ENCODE measurements around the gene PMFBP1.
"Not testable (repeated sequence)": the region's sequence is repeated elsewhere in the genome, so short reads cannot be mapped to it uniquely, and the experiment has no call there.

PMFBP1 gene

DNA sequence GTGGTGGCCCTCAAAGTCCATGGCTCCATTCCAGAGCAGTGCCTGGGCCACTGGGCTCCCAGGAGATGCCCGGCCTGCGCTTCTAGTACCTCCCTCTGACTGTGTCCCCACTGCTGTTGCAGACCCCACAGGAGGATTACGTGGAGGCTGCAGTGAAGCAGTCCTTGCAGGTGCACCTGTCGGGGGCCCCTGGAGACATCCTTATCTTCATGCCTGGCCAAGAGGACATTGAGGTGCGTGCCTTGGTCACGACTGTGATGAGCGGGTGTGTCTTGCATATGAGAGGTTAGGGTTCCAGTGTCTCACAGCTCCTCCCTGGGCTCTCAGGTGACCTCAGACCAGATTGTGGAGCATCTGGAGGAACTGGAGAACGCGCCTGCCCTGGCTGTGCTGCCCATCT lies 67.0 kb downstream of the PMFBP1 start:
- DNase-seq, result no peak

DNA sequence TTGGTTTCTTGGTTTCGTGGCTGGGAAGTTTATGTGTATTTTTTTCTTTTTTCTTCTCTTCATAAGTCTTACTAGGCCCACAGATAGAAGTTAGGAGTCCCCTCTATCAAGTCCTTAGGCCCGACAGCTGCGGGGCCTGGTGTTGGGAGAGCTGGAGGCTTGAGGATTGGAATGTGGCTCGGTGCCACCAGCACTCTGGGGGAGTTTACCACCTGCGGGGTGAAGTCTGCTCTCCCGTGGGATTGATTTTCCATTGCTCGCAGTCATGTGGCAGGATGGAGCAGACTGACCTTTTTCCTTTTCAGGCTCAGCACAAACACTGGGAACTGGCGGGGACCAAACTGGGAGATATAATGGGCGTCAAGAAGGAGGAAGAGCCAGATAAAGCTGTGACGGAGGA lies 70.8 kb downstream of the PMFBP1 start:
- DNase-seq, result no peak

- no peak for DNase-seq
These were observed 72.6 kb downstream of the PMFBP1 start for GRCh38 chr16:72099377-72099818.

- no peak for DNase-seq
These were observed 73.0 kb downstream of the PMFBP1 start for GRCh38 chr16:72098936-72099335.

DNA sequence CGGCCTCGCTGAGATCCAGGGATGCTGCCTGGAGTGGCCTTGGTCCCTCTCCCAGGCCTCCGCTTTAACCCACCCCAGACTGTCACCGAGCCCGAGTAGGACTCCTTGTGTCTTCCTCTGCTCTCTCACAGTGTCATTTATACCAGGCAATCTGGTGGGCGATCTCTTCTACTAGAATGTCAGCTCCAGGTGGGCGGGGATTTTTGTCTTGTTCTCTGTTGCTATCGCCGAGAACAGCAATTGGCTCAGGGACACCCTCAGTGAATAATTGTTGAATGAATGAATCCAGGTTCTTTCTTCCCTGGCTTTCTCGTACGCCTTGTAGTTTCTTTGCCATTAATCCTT lies 77.7 kb downstream of the PMFBP1 start:
- no peak for DNase-seq

DNA sequence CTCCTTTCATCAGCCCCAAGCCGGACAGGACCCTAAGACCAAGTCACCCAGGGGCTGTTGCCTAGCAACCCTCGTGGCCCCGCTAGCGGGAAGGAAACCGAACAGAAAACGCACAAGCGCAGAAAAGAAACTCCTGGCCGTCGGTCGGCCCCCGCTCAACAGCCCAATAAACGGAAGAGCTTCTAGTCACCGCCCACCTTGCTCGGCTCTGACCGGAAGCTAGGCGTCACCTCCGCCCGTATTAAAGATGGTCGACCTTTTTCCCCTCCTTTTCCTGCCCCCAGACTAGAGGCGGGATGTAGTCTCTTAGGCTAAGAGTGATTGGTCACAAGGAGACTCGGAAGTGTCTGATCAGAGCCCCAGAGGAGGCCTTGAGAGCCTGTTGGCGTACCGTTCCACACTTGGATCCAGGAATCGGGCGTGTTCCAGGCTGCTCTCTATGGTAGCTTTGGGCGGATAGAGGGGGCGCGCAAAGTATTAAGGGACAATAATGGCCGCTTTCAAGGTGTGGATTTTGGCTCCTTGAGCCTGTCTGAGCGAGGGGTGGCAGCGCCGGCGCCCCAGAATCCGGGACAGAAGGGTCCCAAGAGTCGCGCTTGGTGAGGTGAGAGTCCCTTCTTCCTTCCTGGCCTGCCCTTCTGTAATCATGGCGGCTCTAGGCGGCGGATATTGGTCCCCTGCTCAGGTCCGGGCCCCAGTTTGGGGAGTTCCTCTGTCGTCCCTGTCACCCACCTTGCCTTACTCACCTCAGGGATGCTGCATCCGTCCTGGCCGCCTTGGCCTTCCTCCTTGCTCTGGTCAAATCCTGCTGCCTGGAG lies 78.3 kb downstream of the PMFBP1 start, which contains the start of the genes DHX38 and TXNL4B:
DHX38 (plus strand) TSS at position 400 of the 818 bp plus-strand sequence. CDS start 2,311 bp downstream, outside the sequence.
TXNL4B (minus strand) TSS at position 173 of the 818 bp plus-strand sequence. CDS start 2,871 bp downstream, outside the sequence.
- DNase-seq, result peak; percentile 82

DNA sequence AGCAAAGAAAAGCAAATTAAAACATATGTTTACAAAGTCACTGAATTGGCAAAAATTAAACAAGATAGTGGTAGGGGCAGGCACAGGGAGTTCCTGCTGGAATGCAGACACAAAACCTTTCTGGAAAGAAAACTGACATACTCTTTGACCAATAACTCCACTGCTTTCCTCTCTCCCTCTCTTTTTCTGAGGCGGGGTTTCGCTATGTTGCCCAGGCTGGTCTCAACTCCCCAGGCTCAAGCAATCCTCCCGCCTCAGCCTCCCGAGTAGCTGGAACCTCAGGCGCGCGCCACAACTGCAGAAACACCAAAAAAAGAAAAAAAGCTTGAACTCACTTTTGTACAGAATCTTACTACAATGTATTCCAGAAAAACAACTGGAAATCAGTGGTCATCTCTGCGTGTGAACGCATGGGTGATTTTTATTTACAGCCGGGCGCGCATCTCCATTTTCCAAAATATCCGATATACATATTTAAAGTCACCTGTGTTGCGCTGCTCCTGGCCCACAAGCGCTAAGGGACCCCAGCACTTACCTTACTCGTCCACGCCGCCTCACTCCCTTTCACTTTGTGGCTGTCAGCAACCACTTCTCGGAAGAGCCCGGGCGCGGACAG lies 79.0 kb downstream of the PMFBP1 start:
- DNase-seq, result no peak

DNA sequence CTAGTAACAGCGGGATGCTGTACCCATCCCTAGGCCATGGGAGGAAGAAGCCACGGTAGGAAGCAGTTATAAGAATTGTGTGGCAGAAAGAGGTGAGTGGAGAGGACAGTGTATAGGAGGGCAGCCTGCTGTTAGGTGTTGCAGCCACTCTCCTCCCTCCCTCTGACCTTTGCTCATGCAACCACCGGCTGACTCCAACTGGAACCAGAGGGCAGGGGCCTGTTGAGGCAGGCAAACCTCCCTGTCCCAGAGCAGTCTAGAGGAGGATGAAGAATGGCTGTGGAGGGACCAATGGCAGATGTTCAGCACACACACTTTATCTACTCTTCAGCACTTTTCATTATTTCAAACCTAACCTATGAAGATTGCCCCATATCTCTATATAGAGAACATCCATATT lies 80.7 kb downstream of the PMFBP1 start:
- no peak for DNase-seq

DNA sequence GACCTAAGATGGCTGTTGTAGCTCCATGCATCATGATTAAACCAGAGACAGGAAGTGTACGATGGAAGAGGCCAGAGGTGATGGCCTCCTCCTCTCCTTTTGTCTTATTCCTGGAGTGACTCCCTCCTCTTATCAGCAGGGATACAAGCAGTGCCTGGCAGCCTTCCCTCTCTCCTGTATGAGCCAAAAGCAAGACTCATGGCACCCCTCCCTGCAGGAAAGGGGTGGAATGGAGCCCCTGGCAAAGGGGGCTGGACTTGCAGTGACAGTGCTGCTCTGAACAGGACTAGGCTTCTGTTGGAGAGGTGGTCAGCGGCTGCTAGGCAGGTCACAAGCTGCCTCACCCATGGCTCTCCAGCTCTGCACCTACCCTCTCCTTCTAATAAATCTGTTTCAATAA lies 87.0 kb downstream of the PMFBP1 start:
- no peak for DNase-seq

- DNase-seq, result no peak
These were observed 87.5 kb downstream of the PMFBP1 start for GRCh38 chr16:72084445-72084844.

GRCh38 chr16:72083778-72084404 lies 88.1 kb downstream of the PMFBP1 start:
- DNase-seq, result no peak

- DNase-seq, result not testable (repeated sequence)
These were observed 94.8 kb downstream of the PMFBP1 start for GRCh38 chr16:72076991-72077706.

DNA sequence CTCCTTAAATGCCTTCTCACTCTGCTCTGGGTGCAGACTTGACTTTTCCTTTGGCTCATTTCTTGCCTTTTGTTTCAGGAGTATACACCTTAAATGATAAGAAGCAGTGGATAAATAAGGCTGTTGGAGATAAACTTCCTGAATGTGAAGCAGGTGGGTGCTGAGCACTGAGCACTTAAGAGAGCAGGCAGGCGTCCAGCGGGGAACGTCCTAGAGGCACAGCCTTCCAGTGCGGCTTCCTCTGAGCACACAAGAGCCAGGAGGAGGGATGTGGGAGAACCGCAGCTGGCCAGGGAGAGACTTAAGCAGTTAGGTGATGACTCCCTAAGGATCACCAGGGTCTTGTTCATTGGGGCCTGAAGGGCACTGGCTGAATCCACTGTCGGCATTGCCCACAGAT lies 96.9 kb downstream of the PMFBP1 start:
- DNase-seq, result not testable (repeated sequence)

DNA sequence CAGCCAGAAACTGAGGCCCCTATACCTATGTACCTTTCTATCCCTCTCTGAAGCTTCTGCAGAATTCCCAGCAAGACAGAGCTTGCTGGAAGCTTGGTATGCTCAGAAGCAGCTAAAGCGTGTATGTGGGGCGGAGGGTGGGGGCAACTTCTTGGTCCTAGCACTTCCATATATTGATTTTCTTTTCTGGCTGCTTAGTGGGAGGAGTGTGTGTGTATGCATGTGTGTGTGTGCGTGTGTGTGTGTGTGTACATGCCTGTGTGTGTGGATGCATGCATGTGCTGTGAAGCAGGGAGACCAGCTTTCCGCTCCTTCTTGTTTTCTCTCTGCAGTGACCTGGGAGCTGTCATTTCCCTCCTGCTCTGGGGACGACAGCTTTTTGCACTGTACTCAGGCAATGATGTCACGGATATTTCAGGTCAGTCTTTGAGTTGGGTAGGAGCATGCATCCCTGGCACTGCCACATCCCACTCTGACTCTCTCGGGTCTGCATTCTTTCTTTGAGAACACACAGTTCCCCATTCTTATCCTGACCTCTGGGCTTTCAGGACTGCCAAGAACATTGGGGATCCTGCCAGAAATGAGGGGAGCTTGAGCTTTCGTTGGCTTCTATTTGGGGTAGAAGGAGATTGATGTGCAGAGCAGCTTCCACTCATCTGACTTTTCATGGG lies 98.3 kb downstream of the PMFBP1 start:
- no peak for DNase-seq

DNA sequence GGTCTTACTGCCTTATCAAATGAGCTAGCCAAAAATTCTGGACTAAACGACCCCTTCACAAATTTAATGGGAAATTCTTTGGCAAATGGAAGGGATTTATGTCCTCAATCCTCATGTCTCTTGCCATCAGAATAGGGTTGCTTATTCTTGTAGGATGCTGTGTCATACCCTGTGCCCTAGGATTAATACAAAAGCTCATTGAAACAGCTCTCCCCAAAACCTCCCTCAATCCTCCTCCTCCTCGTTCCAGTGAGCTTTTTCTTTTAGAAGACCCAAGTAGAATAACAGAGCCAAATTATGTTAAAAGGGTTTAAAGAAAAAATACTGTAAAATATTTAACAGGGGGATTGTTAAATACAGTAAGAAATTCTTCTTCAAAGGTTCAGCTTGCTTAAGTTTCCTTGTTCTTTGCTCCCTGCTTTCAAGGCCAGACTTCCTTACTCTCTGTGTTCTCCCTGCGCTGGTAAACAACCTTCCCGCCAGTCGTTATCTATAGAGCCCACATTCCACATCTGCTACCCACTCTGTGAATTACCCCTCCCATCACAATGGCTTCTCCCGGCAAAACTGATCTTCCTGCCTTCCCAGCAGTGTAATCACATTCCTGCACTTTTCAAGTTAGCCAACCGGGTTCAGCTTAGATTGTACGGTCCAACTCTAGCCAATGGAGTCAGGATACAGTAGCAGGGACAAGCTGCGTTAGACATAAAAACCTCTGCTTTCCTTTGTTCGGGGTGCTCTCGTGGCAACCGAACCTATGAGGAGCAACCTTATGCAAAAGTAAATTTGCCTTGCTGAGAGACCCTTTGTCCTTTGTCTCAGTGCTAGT lies 99.2 kb downstream of the PMFBP1 start:
- no peak for DNase-seq
